Activated naive CD4-positive, alpha-beta T cell treated with anti-CD3 and anti-CD28 coated beads, Interleukin-2, amount 50 U/mL, for 72 hours (primary cell): ENCODE measurements around the gene NT5C2. TPM values are rescaled to one million over a fixed set of nuclear protein-coding genes. Genes with fewer than 3 reads are reported as not detected.

Source experiments
- ATAC-seq, 2 donors: fragments of 150-1000 bp; cut with Tn5 transposase; 2 replicates each; pipeline ENCODE4 v1.10.0; 2021; ENCODE audit warnings: mild to moderate bottlenecking in 2 of 2, moderate library complexity in 2 of 2
- DNase-seq, 2 donors: peaks; one replicate each; pipeline ENCODE4 v3.0.0; 2021 to 2022; ENCODE audit warnings: low spot score in 2 of 2
- H3K27ac Mint-ChIP-seq, 2 donors: one replicate each; pipeline ENCODE4 v1.8.0; 2022; ENCODE audit warnings: mild to moderate bottlenecking in 2 of 2, mixed read lengths in 2 of 2
- H3K36me3 Mint-ChIP-seq, 2 donors: one replicate each; pipeline ENCODE4 v1.8.0; 2022; ENCODE audit warnings: mixed read lengths in 2 of 2
- H3K9me3 Mint-ChIP-seq, 2 donors: one replicate each; pipeline ENCODE4 v1.8.0; 2022; ENCODE audit warnings: mixed read lengths in 2 of 2
- total RNA-seq, 2 donors: library from RNA; stranded (reverse); gene quantifications; one replicate each; pipeline ENCODE4 v1.2.3, GENCODE V29; 2022

Gene NT5C2
- total RNA-seq, 2 donors from 2014 or later, result 42.0 to 46.5 TPM

- H3K36me3 Mint-ChIP-seq, result no peaks in the 10 kb centered on the region
- no peak for DNase-seq
- no peak overlapping the region for H3K27ac Mint-ChIP-seq
- no peaks in the 10 kb centered on the region for H3K9me3 Mint-ChIP-seq
- no peak for ATAC-seq
Observed at GRCh38 chr10:103044942-103045489, 148.1 kb downstream of the NT5C2 start.

GRCh38 chr10:103042908-103043307, 150.2 kb downstream of the NT5C2 start:
- H3K36me3 Mint-ChIP-seq, result no peaks in the 10 kb centered on the region
- DNase-seq (no peak), ATAC-seq (no peak)
- no peaks in the 10 kb centered on the region for H3K9me3 Mint-ChIP-seq
- H3K27ac Mint-ChIP-seq, result no peak overlapping the region

GRCh38 chr10:103042129-103042528, 150.9 kb downstream of the NT5C2 start:
- H3K27ac Mint-ChIP-seq, result peak overlapping the region; percentile 7 to 80
- DNase-seq, result no peak
- H3K9me3 Mint-ChIP-seq, result no peaks in the 10 kb centered on the region
- ATAC-seq, result no peak
- no peaks in the 10 kb centered on the region for H3K36me3 Mint-ChIP-seq

GRCh38 chr10:103041391-103041790, 151.7 kb downstream of the NT5C2 start:
- no peaks in the 10 kb centered on the region for H3K36me3 Mint-ChIP-seq
- ATAC-seq (no peak), DNase-seq (no peak)
- H3K9me3 Mint-ChIP-seq, result no peaks in the 10 kb centered on the region
- peak overlapping the region in 1 of 2 donors; percentile 80 for H3K27ac Mint-ChIP-seq

GRCh38 chr10:103040418-103040817, 152.7 kb downstream of the NT5C2 start:
- no peaks in the 10 kb centered on the region for H3K36me3 Mint-ChIP-seq
- ATAC-seq (no peak), DNase-seq (no peak)
- no peak overlapping the region for H3K27ac Mint-ChIP-seq
- H3K9me3 Mint-ChIP-seq, result no peaks in the 10 kb centered on the region

- Mint-ChIP-seq H3K27ac (no peak overlapping the region), H3K36me3 (no peaks in the 10 kb centered on the region), H3K9me3 (no peaks in the 10 kb centered on the region)
- DNase-seq (no peak), ATAC-seq (no peak)
Observed at GRCh38 chr10:103038570-103038969, 154.5 kb downstream of the NT5C2 start.

Other genes with a start within 250 kb of the NT5C2 start
- gene RPEL1, start 52.6 kb upstream of the NT5C2 start, total RNA-seq, result not detected
- gene INA, start 83.9 kb upstream of the NT5C2 start, total RNA-seq, result under 1 TPM in 1 of 2 donors, not detected in 1; 0.27 TPM
- 10 to 100 TPM; 13.2 to 15.2 TPM for gene PCGF6, start 157.9 kb upstream of the NT5C2 start, total RNA-seq
- 10 to 100 TPM in 1 of 2 donors, 1 to 10 TPM in 1; 10.0 to 21.8 TPM for gene TAF5, start 174.7 kb upstream of the NT5C2 start, total RNA-seq
- gene ATP5MK, start 203.2 kb upstream of the NT5C2 start, total RNA-seq, result 100 to 1,000 TPM; 382 to 465 TPM
- 10 to 100 TPM; 49.6 to 62.2 TPM for gene PDCD11, start 203.4 kb upstream of the NT5C2 start, total RNA-seq